Measurements from ENCODE around the gene DOK3. TPM values are rescaled to one million over a fixed set of nuclear protein-coding genes. Genes with fewer than 3 reads are reported as not detected.
A peak's percentile ranks its signal among the peaks of the same experiment; 100 is the strongest.

DOK3 gene
- polyA plus RNA-seq, 1 experiment: 0.50 TPM

DNA sequence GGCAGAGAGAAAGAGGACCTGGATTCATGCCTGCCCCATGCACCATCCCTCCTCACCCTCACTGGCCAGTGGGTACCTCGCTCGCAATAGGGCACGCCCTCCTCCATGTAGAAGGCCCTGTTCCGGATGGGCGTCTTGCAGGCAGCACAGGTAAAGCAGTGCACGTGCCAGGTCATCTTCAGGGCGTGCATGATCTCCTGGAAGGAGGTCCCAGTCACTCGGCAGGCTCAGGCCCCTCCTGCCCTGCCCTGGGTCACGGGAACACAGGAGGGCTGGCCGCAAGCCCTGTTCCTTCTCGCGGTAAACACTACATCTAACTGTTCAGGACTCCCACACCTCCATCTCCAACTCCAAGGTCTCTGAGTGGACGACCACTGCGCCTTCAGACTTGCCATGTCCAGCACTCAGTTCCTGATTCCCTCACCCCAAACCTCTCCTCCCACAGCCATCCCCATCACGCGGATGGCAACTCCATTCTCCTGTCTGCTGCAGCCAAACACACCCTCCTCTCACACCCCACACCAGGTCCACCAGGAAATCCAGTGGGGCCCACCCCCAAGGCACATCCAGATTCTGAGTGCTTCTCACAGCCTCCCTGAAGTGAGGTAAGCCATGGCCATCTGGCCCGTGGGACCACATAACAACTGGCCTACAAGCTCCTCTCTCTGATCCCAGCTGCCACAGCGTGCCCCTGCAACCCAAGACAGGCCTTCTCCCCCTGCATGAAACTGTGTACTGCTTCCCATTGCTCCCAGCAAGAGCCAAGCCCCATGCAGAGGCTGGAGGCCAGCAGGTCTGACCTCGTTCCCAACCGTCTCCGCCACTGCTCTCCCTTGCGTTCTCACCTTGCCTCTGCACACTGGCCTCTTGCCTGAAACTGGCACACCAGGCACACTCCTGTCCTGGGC, 25.4 kb downstream of the DOK3 start:
- Histone ChIP-seq H3K9me3 (ENCODE audit: control insufficient read depth, insufficient read depth, low read length) (no peaks in the 10 kb centered on the region), H3K27me3 (ENCODE audit: control insufficient read depth, insufficient read depth, low read length) (no peaks in the 10 kb centered on the region), H3K4me3 (ENCODE audit: low read depth, low read length) (no peak overlapping the region), H3K27ac (ENCODE audit: low read depth, low read length) (peak overlapping the region; percentile 31)
- DNase-seq (ENCODE audit: low read depth, low spot score): no peak
- CTCF ChIA-PET: no interaction called here
- POLR2A ChIA-PET: interaction anchor here (1.3 to 6.2 kb wide), 3 partner anchors 8 to 12 kb away, joined by 4 to 42 read pairs (median 6); partner anchors contain the start of gene PDLIM7
- TF ChIP-seq, protein P1, sequence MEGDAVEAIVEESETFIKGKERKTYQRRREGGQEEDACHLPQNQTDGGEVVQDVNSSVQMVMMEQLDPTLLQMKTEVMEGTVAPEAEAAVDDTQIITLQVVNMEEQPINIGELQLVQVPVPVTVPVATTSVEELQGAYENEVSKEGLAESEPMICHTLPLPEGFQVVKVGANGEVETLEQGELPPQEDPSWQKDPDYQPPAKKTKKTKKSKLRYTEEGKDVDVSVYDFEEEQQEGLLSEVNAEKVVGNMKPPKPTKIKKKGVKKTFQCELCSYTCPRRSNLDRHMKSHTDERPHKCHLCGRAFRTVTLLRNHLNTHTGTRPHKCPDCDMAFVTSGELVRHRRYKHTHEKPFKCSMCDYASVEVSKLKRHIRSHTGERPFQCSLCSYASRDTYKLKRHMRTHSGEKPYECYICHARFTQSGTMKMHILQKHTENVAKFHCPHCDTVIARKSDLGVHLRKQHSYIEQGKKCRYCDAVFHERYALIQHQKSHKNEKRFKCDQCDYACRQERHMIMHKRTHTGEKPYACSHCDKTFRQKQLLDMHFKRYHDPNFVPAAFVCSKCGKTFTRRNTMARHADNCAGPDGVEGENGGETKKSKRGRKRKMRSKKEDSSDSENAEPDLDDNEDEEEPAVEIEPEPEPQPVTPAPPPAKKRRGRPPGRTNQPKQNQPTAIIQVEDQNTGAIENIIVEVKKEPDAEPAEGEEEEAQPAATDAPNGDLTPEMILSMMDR (IDR thresholded peaks at IDR 0.05; ENCODE audit: low read depth, low read length): no peak

DNA sequence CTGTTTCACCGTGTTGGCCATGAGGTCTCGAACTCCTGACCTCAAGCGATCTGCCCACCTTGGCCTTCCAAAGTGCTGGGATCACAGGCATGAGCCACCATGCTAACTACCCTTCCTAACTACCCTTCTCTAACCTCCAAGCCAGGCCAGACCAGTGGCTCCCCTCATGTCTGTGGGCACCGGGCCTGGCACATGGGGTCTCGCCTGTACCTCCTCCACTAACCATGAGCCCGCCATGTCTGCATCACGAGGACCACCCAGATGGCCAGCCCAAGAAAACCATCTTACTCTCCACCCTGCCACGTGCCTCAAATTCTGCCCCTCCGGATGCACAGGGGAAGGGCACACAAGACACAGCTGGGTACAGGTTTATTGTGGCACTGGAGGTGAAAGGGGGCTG, 26.6 kb downstream of the DOK3 start:
- Histone ChIP-seq H3K27ac (ENCODE audit: low read depth, low read length) (peak overlapping the region; percentile 21), H3K27me3 (ENCODE audit: control insufficient read depth, insufficient read depth, low read length) (no peaks in the 10 kb centered on the region), H3K9me3 (ENCODE audit: control insufficient read depth, insufficient read depth, low read length) (no peaks in the 10 kb centered on the region), H3K4me3 (ENCODE audit: low read depth, low read length) (no peak overlapping the region)
- TF ChIP-seq, protein P1 (IDR thresholded peaks at IDR 0.05; ENCODE audit: low read depth, low read length): no peak
- DNase-seq (ENCODE audit: low read depth, low spot score): no peak
- CTCF ChIA-PET: no interaction called here
- POLR2A ChIA-PET: interaction anchor here (13.1 kb wide), 1 partner anchor 9 kb away, joined by 230 read pairs; the partner anchor contains the start of gene PDLIM7

DNA sequence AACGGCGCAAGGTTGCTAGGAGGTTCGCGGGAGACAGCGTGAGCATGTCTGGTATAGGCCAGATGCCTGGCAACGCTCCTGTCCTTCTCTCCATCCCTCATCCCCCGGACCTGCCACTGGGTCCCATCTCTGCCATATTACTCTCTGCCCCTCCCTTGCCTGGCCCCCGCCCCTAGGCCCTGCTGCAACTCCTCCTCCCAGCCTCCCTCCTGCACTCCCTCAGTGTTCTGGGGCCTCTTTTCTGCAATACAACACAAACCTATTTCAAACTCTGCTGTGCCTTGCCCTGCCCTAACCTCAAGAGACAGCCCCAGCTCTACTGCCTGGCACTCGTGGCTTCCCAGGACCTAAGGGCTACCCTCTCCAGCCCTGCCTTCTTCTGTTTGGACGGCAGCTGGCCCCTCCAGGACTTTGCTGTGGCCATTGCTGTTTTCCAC, 27.2 kb downstream of the DOK3 start:
- DNase-seq (ENCODE audit: low read depth, low spot score): no peak
- ChIA-PET CTCF (no interaction called here), POLR2A (interaction anchor here (13.1 kb wide), 1 partner anchor 10 kb away, joined by 230 read pairs; the partner anchor contains the start of gene PDLIM7)
- Histone ChIP-seq H3K4me3 (ENCODE audit: low read depth, low read length) (no peak overlapping the region), H3K27ac (ENCODE audit: low read depth, low read length) (peak overlapping the region; percentile 21), H3K9me3 (ENCODE audit: control insufficient read depth, insufficient read depth, low read length) (no peaks in the 10 kb centered on the region), H3K27me3 (ENCODE audit: control insufficient read depth, insufficient read depth, low read length) (no peaks in the 10 kb centered on the region)
- TF ChIP-seq, protein P1 (IDR thresholded peaks at IDR 0.05; ENCODE audit: low read depth, low read length): no peak

DNA sequence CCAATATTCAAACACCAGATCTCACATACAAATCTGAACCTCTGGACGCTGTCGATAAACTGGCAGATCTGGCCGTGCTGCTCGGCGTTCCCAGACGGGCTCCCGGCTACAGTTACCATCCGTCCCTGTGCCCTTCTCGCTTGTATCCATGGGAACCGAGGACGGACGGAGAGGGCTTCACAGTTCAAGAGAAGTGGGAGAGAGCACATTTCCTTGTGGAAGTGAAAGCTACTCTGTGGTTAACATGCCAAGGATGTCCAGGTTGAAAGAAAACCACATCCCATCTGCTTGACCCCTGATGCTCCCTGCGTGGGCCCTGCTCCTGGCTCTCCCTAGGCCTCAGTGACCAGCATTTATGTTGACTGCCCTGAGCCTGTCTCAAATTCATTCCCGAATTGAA, 29.9 kb downstream of the DOK3 start:
- DNase-seq (ENCODE audit: low read depth, low spot score): no peak
- Histone ChIP-seq H3K27me3 (ENCODE audit: control insufficient read depth, insufficient read depth, low read length) (no peaks in the 10 kb centered on the region), H3K9me3 (ENCODE audit: control insufficient read depth, insufficient read depth, low read length) (no peaks in the 10 kb centered on the region), H3K27ac (ENCODE audit: low read depth, low read length) (peak overlapping the region; percentile 77), H3K4me3 (ENCODE audit: low read depth, low read length) (no peak overlapping the region)
- TF ChIP-seq, protein P1 (IDR thresholded peaks at IDR 0.05; ENCODE audit: low read depth, low read length): no peak
- CTCF ChIA-PET: interaction anchor here (1.0 to 1.4 kb wide), 3 partner anchors 22 to 89 kb away, joined by 3 to 7 read pairs (median 4); no protein-coding TSS in a partner anchor
- POLR2A ChIA-PET: interaction anchor here (1.6 to 13.1 kb wide), 3 partner anchors 8 to 23 kb away, joined by 9 to 230 read pairs (median 9); partner anchors contain the start of gene PDLIM7

Data from AG04450 (cell line).